Measurements from ENCODE around the gene TACR2.

GRCh38 chr10:69422676-69423075 is 6.0 kb upstream of the TACR2 start:
- TF ChIP-seq EP300 (IDR thresholded peaks at IDR 0.05) (no peak), CTCF (IDR thresholded peaks at IDR 0.05) (no peak)
